Tibial nerve (tissue), 4 donors: ENCODE measurements around the gene DISP3. TPM values are rescaled to one million over a fixed set of nuclear protein-coding genes. Genes with fewer than 3 reads are reported as not detected.

Experiments
- DNase-seq, 2 donors: peaks; one replicate each; pipeline ENCODE4 v3.0.0-alpha.2; 2019; ENCODE audit warnings: low spot score in 2 of 2
- H3K27ac ChIP-seq, 4 donors: fragments of 200-600 bp; sonication (generic) in 3 of 4; one replicate each; pipeline ENCODE4 v1.5.1; 2017 to 2019; ENCODE audit warnings: mild to moderate bottlenecking in 1 of 4
- H3K27me3 ChIP-seq, 2 donors: fragments of 200-600 bp; sonication (generic) in 1 of 2; one replicate each; pipeline versions ENCODE4 v1.5.1 to v1.6.0; 2017 to 2019
- H3K36me3 ChIP-seq, 3 donors: fragments of 200-600 bp; sonication (generic); one replicate each; pipeline ENCODE4 v1.5.1; 2018 to 2019
- H3K4me1 ChIP-seq, 4 donors: fragments of 200-600 bp; sonication (generic) in 3 of 4; one replicate each; pipeline ENCODE4 v1.5.1; 2017 to 2019
- H3K4me3 ChIP-seq, 4 donors: fragments of 200-600 bp; sonication (generic) in 3 of 4; one replicate each; pipeline ENCODE4 v1.5.1; 2017 to 2019; ENCODE audit warnings: mild to moderate bottlenecking in 1 of 4, moderate library complexity in 1 of 4
- H3K9me3 ChIP-seq, 4 donors: fragments of 200-600 bp; sonication (generic) in 3 of 4; one replicate each; pipeline ENCODE4 v1.5.1; 2017 to 2019
- EP300 ChIP-seq, 2 donors: sonication (generic); formaldehyde crosslinking; IDR thresholded peaks; one replicate each; pipeline ENCODE4 v1.6.1; 2017; ENCODE audit warnings: antibody characterized with exemption in 2 of 2, mild to moderate bottlenecking in 1 of 2
- POLR2A ChIP-seq, 2 donors: fragments of 450-650 bp; IDR thresholded peaks; one replicate each; pipeline ENCODE4 v1.6.1; 2017; ENCODE audit warnings: antibody characterized with exemption in 2 of 2, mild to moderate bottlenecking in 2 of 2, moderate library complexity in 2 of 2
- WGBS, 2 donors: methylation state at CpG; one replicate each; pipeline ENCODE4 v1.1.5; 2018; 5-methylcytosine and 5-hydroxymethylcytosine counted together
- total RNA-seq, 4 donors: library from RNA; depleted of rRNA; stranded (reverse); fragments of >200 nt; gene quantifications; one replicate each; pipeline ENCODE4 v1.1.0, GENCODE V29; 2016
- TF ChIP-seq, protein P1 (sequence below), 5 experiments: fragments of 200-600 bp in 3 of 5; fragments of 450-650 bp in 2 of 5; sonication (generic) in 3 of 5; IDR thresholded peaks; one replicate each; pipeline ENCODE4 v1.5.1; 2016 to 2019; ENCODE audit warnings: antibody characterized with exemption in 5 of 5, mild to moderate bottlenecking in 3 of 5, moderate library complexity in 2 of 5

Gene DISP3
- total RNA-seq, 4 donors from 2014 or later: 0.59 TPM; not detected in 3

DNA sequence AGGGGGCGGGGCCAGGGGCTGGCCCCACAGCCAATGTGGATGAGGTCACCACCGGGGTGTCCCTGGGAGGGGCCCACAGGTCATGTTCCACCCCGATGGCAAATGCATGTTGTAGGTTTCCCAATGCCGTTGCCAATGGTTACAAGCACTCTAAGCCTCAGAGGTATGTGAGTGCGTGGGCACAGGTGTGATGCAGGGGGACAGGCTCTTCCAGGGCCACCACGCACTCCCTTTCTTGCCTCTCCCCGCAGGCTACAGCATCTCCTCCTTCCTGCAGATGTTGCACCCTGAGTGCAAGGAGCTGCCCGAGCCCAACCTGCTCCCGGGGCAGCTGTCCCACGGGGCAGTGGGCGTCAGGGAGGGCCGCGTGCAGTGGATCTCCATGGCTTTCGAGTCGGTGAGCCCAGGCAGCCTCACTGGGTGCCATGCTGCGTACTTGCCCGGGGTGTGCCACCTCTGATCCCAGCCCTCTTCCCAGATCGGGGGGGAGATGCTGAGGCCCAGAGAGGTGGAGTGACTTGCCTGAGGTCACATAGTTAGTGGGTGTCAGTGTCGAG lies 52.4 kb downstream of the DISP3 start:
- Histone ChIP-seq H3K4me3 (no peak overlapping the region), H3K4me1 (no peaks in the 10 kb centered on the region), H3K27me3 (no peaks in the 10 kb centered on the region), H3K9me3 (no peaks in the 10 kb centered on the region), H3K36me3 (no peaks in the 10 kb centered on the region), H3K27ac (no peak overlapping the region)
- WGBS, 2 donors: 68 to 70% methylated on average over 11 to 19 of the region's 19 CpGs
- no peak for DNase-seq
- TF ChIP-seq EP300 (IDR thresholded peaks at IDR 0.05) (no peak), POLR2A (IDR thresholded peaks at IDR 0.05) (no peak)
- TF ChIP-seq, protein P1, sequence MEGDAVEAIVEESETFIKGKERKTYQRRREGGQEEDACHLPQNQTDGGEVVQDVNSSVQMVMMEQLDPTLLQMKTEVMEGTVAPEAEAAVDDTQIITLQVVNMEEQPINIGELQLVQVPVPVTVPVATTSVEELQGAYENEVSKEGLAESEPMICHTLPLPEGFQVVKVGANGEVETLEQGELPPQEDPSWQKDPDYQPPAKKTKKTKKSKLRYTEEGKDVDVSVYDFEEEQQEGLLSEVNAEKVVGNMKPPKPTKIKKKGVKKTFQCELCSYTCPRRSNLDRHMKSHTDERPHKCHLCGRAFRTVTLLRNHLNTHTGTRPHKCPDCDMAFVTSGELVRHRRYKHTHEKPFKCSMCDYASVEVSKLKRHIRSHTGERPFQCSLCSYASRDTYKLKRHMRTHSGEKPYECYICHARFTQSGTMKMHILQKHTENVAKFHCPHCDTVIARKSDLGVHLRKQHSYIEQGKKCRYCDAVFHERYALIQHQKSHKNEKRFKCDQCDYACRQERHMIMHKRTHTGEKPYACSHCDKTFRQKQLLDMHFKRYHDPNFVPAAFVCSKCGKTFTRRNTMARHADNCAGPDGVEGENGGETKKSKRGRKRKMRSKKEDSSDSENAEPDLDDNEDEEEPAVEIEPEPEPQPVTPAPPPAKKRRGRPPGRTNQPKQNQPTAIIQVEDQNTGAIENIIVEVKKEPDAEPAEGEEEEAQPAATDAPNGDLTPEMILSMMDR (IDR thresholded peaks at IDR 0.05): no peak

DNA sequence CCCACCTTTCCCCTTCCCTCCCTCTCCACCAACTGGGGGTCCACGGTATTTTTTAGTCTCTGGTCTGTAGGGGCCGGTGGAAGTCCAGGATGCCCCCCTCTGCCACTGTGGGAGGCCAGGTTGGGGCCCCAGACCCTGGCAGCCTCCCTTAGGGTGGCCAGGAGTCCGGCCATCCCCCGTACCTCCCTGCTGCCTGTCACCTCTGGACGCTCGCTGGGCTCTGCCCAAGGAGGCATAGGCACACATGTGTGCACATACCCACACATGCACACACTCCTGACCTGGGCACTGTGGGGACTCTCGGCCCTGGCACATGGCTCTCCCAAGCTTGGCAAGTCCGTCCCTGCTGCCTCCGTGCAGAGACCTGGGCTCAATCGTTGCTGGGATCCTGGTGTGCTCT lies 53.0 kb downstream of the DISP3 start:
- DNase-seq: no peak
- TF ChIP-seq, protein P1 (IDR thresholded peaks at IDR 0.05): no peak
- TF ChIP-seq EP300 (IDR thresholded peaks at IDR 0.05): no peak
- TF ChIP-seq POLR2A (IDR thresholded peaks at IDR 0.05): no peak
- WGBS, 2 donors: 80 to 81% methylated on average over 10 of the region's 10 CpGs
- no peak overlapping the region for H3K4me3 ChIP-seq
- H3K9me3 ChIP-seq: no peaks in the 10 kb centered on the region
- H3K4me1 ChIP-seq: no peaks in the 10 kb centered on the region
- no peak overlapping the region for H3K27ac ChIP-seq
- no peaks in the 10 kb centered on the region for H3K36me3 ChIP-seq
- H3K27me3 ChIP-seq: no peaks in the 10 kb centered on the region

DNA sequence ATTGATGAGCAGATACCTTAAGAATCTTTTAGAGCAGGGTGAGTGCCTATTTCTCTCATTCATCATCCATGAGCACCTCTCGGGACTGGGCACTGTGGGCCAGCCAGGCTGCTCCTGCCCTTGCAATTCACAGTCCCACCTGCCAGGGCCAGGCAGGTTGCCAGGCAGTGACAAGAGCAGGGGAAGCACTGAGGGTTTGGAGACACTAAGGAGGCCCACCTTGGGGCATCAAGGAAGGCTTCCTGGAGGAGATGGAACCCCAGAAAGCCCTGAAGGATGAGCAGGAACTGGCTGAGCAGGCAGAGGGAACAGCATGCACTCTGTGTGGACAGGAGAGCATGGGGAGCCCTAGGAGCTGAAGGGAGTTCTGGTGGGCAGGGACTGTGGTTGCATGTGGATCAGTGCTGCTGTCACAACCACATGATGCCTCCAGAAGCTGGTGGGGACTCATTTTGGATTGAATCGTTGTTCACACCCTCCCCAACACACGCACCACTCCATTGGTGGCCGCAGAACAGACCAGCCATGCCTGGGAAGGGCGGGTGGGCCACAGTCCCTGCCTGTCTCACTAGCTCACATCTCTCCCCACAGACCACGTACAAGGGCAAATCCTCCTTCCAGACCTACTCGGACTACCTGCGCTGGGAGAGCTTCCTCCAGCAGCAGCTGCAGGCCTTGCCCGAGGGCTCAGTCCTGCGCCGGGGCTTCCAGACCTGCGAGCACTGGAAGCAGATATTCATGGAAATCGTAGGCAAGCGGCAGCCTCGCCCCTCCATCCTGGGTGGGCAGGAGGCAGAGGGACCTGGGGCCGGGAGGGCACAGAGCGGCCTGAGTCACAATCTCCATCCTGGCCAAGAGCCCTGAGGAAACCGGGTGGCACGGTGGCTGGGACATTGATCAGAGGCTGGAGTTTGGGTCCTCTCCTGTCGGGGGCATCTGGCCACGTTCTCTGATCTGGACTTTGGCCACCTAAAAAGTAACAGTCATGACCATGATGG lies 55.1 kb downstream of the DISP3 start:
- Histone ChIP-seq H3K27me3 (peaks cover 0 to 6% of the 10 kb centered on the region in 2 donors), H3K27ac (no peak overlapping the region), H3K36me3 (no peaks in the 10 kb centered on the region), H3K4me3 (no peak overlapping the region), H3K9me3 (no peaks in the 10 kb centered on the region), H3K4me1 (no peaks in the 10 kb centered on the region)
- no peak for DNase-seq
- WGBS, 2 donors: 87 to 88% methylated on average over 19 to 21 of the region's 21 CpGs
- TF ChIP-seq POLR2A (IDR thresholded peaks at IDR 0.05): no peak
- TF ChIP-seq, protein P1 (IDR thresholded peaks at IDR 0.05): no peak

DNA sequence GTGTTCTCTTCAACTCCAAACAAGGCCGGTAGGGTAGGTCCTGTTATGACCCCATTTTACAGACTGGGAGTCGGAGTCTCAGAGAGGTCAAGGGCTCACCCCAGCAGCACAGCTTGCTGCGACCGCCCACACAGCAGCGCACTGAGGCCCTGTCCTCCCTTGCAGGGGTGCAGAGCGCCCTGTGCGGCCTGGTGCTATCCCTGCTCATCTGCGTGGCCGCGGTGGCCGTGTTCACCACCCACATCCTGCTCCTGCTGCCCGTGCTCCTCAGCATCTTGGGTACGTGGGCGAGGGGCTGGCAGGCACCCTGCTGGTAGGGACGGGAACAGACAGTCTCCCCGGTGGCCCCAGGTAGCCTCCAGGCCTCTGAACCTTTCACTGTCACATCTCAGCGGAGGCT lies 55.9 kb downstream of the DISP3 start:
- H3K4me1 ChIP-seq: no peaks in the 10 kb centered on the region
- TF ChIP-seq EP300 (IDR thresholded peaks at IDR 0.05) (no peak), POLR2A (IDR thresholded peaks at IDR 0.05) (no peak)
- TF ChIP-seq, protein P1 (IDR thresholded peaks at IDR 0.05): no peak
- peaks cover 0 to 6% of the 10 kb centered on the region in 2 donors for H3K27me3 ChIP-seq
- H3K27ac ChIP-seq: no peak overlapping the region
- no peaks in the 10 kb centered on the region for H3K36me3 ChIP-seq
- WGBS, 2 donors: 74 to 83% methylated on average over 13 to 16 of the region's 17 CpGs
- H3K9me3 ChIP-seq: no peaks in the 10 kb centered on the region
- no peak overlapping the region for H3K4me3 ChIP-seq
- no peak for DNase-seq

DNA sequence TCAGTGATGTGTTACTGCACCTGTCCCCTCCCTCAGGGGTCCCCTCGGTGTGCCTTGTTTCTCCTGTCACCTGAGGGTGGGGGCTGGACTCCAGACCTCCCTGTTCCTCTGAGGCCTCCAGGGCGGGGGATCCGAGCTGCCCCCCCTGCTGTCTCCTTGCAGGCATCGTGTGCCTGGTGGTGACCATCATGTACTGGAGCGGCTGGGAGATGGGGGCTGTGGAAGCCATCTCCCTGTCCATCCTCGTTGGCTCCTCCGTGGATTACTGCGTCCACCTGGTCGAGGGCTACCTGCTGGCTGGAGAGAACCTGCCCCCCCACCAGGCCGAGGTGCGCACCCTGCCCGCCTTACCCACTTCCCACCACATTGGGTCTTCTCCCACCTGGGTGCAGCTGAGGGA lies 56.4 kb downstream of the DISP3 start:
- Histone ChIP-seq H3K36me3 (no peaks in the 10 kb centered on the region), H3K4me3 (no peak overlapping the region)
- 82 to 87% methylated on average over 12 of the region's 12 CpGs for WGBS, 2 donors

More for the DNA sequence above, 56.4 kb downstream of the DISP3 start:
- Histone ChIP-seq H3K27ac (no peak overlapping the region), H3K9me3 (no peaks in the 10 kb centered on the region), H3K27me3 (peaks cover 0 to 6% of the 10 kb centered on the region in 2 donors), H3K4me1 (no peaks in the 10 kb centered on the region)
- DNase-seq: no peak
- TF ChIP-seq EP300 (IDR thresholded peaks at IDR 0.05) (no peak), POLR2A (IDR thresholded peaks at IDR 0.05) (no peak)
- TF ChIP-seq, protein P1 (IDR thresholded peaks at IDR 0.05): no peak
